MM.1S (cell line): Measurements from ENCODE around the gene C2orf80.

Source experiments
- CTCF ChIP-seq: fragments of 300-600 bp; sonication (generic); IDR thresholded peaks from 2 replicates; pipeline ENCODE4 v1.5.1; 2016; ENCODE audit warnings: antibody characterized with exemption, low read length, mixed read lengths
- EZH2 ChIP-seq: fragments of 300-600 bp; sonication (generic); optimal IDR thresholded peaks from 2 replicates; pipeline ENCODE3; 2017; ENCODE audit warnings: low read depth, mild to moderate bottlenecking, antibody characterized with exemption, low read length, mixed read lengths
- EZH2phosphoT487 ChIP-seq: fragments of 300-600 bp; sonication (generic); IDR thresholded peaks from 2 replicates; pipeline ENCODE4 v1.6.1; 2018; ENCODE audit warnings: antibody characterized with exemption, low read length

DNA sequence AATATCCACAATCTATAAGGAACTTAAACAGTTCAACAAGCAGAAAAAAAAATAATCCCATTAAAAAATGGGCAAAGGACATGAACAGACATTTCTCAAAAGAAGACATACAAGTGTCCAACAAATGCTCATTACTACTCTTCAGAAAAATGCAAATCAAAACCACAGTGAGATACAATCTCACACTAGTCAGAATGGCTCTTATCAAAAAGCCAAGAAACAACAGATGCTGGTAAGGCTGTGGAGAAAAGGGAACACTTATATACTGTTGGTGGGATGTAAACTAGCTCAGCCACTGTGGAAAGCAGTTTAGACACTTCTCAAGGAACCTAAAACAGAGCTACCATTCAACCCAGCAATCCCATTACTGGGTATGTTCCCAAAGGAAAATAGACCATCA is 36.7 kb downstream of the C2orf80 start:
- TF ChIP-seq CTCF (no peak), EZH2 (no peak), EZH2phosphoT487 (no peak)
